Peyer's patch (tissue), 4 donors: ENCODE measurements around the gene ADAMTS15.

ENCODE experiments used
- CTCF ChIP-seq, 6 experiments: fragments of 450-650 bp in 4 of 6; fragments of 200-600 bp in 2 of 6; sonication (generic) in 1 of 6; IDR thresholded peaks; one replicate each; pipeline ENCODE4 v1.5.1; 2017 to 2019; ENCODE audit warnings: antibody characterized with exemption in 6 of 6, mild to moderate bottlenecking in 3 of 6, moderate library complexity in 1 of 6
- POLR2A ChIP-seq, 2 donors: fragments of 450-650 bp; IDR thresholded peaks; one replicate each; pipeline ENCODE4 v1.5.1; 2017; ENCODE audit warnings: antibody characterized with exemption in 2 of 2, mild to moderate bottlenecking in 2 of 2, moderate library complexity in 2 of 2

GRCh38 chr11:130477586-130478203 lies 29.2 kb downstream of the ADAMTS15 start:
- TF ChIP-seq CTCF (IDR thresholded peaks at IDR 0.05) = no peak
- TF ChIP-seq POLR2A (IDR thresholded peaks at IDR 0.05) = no peak
